ENCODE measurements around the gene KIRREL3.
A peak's percentile ranks its signal among the peaks of the same experiment; 100 is the strongest.

KIRREL3 gene

DNA sequence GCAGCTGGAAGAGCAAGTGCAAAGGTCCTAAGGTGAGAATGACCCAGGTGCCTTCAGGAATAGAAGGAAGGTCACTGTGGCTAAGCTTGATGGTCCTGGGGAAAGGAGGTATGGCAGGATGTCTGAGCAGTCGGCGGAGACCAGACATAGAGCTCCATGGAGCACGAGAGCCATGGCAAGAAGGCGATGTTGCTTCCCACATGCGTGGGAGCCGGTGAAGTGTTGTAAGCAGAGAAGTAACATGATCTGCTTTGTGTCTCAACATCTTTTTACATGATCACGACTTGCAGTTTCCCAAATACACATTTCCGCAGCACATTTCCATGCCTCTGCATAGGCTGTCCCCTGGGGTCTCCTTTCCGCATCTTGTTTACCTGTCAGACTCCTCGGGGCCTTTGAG is 231.9 kb downstream of the KIRREL3 start:
- DNase-seq = no peak

DNA sequence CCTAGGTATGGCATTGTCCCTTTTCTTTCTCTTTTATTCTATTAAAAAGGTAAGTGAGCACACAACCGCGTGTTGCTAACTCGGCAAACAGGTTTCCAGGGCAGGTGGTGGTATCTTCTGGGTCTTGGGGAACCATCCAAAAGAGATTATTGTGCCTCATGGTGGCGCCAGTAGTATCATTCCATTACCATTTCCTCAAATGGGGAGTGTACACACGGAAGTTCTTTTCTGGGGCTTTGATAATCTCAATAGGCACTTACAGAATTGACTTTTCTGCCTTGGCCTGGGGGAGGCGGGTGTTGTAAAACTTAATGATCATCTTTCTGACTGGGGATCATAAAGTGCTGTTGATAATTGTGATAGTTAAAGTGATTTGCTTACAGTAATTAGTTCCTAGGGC is 234.1 kb downstream of the KIRREL3 start:
- DNase-seq = no peak

DNA sequence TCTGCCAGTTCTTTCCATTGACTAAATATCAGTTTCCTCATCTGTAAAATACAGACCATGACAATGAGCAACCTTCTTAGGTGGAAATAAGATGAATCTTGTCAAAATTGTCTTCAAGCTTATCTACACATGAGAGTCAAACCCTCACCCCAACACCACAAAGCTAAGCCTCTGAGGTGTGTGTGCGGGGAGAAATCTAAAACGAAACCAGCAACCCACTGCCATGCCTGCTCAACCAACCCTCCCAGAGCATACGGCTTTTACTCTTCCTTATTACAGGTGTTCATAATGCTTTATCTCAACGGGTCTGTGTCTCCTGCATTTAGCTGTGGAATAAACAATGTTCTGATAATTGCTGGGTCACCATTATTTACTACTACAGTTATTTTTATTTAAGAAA is 235.4 kb downstream of the KIRREL3 start:
- no peak for DNase-seq

DNA sequence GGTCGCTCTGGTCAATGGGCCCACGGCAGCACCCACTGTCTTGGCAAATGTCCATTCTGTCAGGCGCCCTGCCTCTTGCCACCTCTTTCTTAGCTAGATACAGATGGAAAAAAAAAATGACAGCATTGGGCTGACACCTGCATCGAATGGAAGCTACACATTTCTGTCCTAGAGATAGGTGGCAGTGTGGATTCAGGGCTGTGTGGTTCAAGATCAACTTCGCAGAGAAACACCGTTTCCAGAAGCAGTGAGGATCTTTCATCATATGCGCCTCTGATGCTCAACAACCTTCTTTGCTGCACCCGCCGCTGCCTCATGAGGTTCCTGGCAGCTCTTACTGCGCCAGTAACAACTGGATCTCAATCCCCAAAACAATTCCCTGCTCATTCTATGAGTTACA is 236.3 kb downstream of the KIRREL3 start:
- no peak for DNase-seq

DNA sequence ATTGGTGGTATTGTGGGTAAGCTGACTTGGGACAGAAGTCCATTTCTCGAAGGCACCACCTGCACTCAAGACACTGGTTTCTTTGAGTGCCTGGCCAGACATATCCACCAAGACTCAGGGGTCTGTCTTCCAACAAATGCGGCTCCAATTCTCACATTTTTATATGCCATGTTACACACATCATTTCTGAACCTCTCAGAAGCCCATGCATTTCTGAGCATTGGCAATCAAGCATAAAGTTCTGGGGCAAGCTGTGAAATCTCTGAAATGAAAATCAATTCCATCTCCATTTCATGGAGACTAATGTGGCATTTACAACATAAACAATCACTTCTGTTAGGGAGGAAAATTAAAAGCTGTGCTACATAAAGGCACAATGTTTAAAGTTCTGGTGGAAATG is 243.7 kb downstream of the KIRREL3 start:
- DNase-seq = no peak

DNA sequence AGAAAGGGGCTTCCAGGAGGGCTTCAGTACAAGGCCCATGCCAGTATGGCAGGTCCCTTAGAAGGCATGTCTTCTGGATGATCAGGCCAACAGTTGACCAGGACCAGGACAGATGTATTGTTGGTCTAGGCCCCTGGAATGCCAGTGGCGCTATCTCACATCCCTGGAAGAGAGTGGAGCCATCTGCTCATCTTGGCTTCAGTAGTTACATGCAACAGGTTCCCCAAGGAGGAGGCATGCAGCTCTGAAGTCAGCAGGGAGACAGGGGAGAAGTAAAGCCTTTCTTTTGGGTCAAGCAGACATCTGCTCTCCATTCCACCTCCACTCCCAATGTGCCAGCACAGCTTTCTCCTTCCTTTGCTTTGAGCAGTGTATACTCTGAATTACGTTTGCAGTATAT is 244.1 kb downstream of the KIRREL3 start:
- no peak for DNase-seq

DNA sequence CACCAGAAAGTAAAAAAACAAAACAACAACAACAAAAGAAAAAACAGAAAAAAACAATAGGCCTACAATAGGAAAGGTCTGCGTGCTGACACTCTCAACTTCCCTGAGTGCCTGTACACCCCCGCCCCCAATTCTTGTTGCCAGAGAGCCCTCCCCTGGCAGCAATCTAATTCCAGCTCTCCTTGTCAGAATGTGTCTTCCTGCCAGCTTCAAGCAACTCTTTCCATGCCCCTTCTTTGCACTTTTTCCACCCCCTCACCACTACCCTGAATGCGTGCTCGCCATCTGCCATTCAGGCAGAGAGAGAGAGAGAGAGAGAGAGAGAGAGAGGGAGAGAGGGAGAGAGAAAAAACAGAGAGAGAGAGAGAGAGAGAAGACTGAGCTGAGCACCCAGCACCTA is 245.0 kb downstream of the KIRREL3 start:
- no peak for DNase-seq

DNA sequence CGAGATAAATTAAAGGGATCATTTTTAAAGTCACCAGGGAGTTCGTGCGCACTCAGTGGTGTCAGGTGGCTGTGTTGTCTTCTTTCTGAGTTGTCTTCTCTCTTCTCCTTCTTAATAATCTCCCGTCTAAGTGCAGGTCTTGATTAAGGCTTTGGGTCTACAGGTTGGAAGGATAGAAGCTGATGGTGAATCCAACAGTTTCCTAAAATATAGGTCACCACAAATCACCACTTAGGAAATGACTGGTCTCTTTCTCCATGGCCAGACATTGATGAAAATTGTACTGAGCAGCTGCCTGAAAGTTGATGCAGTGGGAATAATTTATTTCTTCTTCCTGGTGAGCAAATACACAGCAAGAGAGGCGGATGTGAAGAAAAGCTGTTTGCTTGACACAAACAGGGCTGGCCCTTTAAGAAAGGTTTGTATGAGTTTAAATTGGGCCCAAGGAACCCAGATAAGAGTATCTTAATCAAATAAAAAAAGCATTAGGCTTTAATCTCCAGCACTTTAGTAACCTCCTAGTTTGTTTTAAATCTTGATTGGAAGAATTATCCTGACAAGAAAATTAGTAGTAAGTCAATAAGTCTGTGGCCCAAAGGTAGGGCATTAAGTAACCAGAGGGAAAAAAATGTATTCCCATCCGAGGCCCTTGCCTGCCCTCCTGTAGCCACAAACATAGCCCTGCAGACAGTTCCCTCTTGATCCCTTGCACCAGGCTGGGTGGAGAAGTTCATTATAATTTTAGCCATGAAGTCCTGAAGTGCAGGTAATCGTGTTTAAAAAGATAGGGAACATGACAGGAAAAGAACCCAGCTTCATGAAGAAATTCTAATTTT is 245.8 kb downstream of the KIRREL3 start:
- DNase-seq = no peak

DNA sequence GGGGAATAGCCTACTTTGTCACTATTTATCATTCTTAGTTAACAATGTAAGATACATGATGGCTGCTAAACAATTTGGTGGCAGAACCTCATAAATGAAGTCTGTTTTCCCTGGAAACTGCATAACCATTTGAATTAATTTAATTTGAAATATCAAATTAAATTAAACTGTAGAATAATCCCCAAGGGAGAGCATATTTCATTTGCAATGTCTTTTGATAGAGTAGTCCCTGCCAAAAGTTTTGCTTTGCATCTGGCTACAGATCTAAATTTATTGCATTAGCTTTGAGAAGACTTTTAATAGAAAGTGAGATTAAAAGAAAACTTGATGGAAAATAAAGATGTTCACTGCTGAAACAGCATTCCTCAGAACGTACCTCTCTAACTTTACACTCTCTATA is 246.6 kb downstream of the KIRREL3 start:
- no peak for DNase-seq

DNA sequence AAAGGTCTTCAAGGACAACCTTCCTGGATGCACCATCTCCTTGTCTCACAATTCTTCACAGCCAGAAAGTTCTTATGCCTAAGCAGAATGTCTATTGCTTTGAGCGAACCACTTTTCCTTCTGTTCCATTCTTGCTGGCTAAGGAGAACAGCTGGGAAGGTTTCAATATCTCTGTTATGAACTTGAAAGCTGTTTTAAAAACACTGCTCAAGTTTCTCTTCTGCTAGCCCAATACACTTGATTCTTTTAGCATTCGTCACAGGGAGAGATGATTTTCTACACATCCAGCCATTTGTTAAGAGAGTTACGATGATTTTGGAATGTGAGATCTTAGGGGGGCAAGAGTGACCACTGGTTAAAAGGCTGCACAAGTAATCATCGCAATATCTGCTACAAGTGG is 249.3 kb downstream of the KIRREL3 start:
- peak; percentile 42 for DNase-seq

DNA sequence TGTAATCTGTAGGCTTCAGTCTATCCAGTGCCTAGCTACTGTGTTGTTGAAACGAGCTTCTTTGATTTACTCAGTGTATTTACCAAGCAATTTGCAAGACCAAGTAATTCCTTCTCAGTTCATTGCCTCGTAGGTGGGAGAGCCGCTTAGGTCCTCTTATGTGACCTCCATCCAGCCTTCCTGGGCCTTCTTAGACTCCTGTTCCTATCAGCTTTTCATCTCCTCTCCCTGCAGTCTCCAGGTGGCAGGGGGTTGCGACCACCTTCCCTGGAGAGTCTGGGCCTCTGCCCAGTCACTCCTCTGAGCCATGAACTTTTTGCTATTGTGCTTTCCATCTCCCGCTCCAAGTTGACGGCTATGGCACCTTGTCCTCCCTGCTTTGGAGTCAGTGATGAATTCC is 251.8 kb downstream of the KIRREL3 start:
- no peak for DNase-seq

DNA sequence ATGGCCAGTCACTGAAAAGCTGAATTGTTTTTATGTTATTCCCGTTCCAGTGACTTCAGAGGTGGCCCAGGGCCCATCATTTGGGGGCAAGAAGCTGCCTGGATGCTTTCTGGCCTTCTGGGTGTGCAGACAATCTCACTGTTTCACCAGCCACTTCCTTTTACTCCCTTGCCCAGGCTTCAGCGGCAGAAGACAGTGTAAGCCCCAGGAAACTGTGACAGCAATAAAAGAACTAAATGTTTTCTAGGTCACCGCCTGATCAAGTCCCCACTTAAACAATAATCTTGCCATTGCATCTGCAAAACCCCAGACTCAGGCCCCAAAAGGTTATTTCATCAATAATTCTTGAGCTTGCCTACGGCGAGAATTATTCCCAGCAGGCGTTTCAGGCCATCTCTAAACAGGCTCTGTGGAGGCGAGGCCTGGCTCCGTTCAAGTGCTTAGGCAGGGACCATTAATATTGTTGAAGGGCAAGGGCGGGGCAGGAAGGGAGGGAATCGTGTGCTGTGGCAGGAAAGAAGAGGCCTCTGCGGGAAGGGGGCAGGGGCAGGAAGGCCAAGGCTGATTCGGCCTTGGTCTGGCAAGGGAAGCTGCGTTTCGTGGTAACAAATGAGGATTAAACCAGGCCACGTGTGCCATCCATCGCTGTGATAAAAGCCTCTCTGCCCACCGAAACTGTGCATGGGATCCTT is 252.3 kb downstream of the KIRREL3 start:
- DNase-seq = no peak

DNA sequence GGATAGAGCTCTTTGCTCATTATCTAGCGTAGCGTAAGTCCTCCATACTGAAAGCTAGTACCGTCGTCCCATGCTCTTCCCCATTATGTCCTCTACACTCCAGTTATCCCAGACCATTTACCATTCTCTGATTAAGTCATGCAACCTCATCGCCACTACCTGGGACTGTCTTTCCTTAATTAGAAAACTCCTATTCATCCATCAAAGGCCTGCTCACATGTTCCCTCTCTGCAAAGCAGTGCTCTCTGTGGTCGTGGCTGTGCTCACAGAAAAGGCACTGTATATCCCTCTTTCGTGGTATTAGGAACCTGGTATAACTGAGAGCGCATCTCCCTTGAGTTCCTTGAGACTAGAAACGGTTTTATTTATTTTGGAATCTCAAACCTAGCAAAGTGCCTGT is 253.3 kb downstream of the KIRREL3 start:
- no peak for DNase-seq

DNA sequence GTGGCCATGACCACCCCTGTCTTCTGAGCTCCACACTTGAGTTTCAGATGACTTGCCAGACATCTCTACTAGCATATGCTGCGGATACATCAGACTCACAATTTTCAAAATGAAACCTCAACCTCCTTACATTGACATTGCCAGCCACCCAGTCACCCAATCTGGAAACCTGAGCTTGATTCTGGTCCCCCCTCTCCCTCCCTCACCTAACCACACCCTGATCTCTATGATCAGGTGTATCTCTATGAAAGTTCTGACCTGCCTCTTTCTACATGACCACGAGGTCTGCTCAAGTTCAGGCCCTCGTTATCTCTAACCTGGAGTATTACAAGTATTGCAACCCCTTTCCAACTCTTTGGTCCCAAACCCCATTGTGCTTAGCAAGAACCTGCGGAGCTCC is 254.1 kb downstream of the KIRREL3 start:
- DNase-seq = no peak

DNA sequence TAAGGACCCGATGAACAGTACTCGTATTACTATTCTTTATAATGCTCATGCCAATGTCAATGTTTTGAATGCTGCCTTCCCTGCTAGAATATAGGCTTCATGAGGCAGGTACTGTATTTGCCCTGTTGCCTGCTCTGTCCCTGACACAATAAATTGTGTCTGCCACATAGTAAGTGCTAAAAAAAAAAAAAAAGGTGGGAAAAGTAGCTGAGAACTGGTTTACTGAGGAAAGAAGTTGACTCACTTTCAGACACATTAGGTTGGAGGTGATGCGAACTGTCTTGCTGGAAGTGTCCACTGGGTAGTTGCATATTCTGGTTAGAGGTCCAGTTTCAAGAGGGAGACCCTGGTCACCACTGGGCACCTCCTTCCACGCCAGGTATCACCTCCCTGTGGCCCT is 255.9 kb downstream of the KIRREL3 start:
- no peak for DNase-seq

DNA sequence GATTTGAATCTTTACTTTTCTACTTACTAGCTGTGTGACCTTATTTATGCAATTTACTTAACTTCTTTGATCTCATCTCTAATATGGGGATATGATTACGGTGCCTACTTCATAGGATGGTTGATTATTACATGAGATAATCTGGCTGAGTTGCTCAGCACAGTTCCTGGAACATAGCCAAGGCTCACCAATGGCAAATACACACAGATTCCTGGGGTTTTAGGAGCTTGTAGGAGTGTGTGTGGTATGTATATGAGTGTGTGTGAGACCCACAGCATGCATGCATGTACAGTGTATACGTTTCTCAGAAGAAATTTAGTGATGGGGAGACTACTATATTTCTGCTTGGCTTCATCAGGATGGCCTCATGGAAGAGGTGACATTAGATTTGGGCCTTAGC is 256.9 kb downstream of the KIRREL3 start:
- DNase-seq = peak; percentile 24

DNA sequence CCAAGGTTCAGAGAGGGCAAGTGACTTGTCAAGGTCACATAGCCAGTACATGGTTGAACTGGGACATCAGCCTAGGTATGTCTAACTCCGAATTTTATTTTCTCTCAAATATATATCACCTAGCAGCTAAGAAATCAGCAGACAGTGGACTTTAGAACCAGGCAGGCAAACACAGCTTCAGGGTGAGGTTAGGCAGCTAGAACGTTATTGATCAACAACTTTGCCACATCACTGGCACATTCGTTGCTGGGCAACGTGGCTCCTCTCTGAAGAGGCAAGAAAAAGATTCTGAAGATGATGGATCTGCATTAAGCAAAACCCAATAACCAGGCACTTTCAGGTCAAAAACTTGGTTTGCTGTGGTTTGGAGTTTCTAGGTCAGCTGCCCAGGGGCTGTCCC is 258.0 kb downstream of the KIRREL3 start:
- no peak for DNase-seq

DNA sequence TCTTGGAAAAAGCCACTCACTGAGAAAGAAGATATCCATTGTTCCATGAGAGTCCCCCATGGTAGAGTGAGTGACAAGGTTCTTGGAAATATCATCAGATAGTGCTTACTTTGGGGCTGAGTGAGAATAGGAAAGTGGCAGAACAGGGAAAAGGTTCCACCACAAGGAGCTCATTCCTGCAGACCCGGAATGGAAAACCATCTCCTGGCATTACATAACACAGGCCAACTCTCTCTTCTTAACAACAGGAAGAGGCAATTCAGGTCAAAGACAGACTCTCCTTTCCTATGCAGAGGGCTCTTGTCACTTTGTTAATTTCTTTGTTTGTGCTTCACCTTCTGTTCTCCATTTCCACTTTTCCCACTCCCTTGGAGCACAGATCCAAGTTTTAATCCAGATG is 259.7 kb downstream of the KIRREL3 start:
- no peak for DNase-seq

DNA sequence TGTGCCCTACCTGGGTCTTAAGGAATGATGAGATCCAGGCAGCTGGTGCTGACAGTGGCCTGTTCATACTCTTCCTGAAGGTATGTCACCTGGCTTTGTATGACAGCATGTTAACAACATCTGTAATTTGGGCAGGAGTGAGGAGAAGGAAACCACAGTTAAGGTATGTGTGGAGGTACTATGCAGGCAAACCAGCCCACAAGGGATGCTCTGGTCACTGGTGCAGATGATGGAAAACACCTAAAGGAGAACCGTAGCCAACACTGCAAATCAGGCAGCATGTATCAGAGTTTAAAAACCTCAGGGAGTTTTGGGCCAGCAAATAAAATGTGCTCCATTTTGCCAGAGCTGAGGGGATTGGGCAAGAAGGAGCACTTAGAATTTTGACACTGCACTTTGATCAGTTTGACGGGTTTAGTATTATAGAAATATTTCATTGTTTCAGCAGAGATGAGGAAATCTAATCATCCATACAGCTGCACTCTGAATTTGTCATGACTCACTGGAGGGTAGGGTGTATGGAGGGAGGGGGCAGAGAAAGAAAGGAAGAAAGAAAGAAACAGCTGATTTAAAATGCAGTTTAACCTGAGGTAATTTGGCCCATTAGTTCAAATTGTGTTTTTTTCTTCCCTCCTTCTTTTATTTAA is 260.9 kb downstream of the KIRREL3 start:
- no peak for DNase-seq

DNA sequence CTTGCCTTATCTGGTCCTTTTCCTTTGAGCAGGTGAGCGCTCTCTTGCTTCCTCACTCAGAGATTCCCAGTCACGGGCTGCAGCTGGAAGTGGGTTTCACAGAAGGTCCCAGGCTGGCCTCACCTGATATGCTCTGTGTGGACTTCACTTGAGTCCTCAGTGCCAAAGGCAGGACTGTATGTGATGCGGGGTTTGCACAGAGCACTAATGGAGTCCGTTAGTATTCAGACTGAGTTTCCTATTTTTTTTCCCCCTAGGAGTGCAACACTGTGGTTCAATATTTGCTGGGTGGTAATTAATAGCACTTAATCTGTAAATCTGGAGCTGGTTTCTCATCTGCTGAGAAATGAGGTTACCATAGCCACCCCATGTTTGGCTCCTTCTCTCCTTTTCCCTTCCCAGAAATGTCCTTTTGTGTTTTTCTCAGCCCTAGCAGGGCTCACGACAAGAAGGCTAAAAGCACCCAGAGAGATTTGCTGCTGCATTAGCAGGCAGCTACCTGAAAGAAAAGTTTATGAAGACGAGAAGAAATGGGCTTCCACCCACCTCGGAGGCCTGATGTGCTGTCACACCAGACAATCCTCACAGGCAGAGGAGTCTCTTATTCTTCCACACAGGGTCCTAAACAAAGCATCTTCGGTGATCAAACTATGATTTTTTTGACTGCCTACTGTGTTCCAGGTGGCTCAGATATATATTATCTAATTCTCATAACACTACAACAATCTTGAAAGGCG is 262.1 kb downstream of the KIRREL3 start:
- no peak for DNase-seq

DNA sequence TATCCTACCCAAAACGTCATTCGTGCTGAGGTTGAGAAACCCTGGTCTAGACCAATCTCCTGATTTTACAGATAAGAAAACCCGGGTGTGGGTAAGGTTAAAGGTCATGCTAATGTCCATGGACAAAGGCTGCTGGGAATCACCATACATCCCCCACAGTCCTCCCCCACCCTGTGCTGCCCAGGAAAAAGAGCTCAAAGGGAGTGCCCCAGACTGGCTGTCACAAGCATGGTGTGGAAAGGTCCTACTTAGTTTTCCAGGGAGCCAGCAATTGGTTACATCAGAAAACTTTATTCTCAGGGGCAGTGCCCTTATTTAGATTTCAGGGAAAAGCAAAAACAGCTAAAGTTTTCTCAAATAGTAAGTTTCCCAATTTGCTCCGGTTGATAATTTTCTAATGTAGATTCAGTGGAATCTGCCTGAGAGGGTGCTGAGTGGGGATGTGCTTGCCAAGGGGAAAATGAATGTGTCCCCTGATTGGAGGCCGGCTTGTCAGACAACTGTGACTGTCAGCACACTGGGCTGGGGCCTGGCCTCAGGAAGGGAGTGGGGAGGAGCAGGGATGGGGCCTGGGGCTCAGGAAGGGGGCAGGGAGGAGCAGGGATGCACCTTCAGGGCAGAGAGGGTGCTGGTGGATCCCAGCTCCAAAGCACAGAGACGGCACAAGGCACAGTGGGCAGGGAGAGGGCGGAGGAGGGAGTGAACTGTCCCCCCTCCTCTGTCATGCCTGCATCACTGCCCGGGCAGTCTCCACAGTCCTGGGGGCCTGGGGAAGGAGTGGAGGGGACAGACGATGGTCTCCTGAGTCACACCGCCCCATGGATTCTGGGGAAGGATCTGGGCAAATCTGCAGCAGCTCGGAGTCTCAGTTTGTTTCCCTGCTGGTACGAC is 263.6 kb downstream of the KIRREL3 start:
- no peak for DNase-seq

DNA sequence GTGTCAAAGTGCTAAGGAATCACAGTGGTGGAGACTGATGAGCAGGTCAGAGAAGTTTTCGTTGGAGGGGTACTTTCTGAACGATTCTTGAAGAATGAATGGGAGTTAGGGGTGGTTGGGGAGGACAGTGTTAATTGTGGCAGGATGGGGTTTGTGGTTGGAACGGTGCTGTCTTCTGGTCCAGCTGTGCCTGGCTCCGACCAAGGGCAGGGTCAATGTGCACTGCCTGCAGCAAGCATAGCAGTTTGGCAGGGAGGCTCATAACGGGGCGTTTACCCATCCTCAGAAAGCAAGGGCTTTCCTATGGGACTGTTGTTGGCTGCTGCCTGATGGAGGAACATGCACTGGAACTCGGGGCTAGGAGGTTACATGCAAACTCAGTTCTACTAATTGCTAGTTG is 265.8 kb downstream of the KIRREL3 start:
- DNase-seq = no peak
